HepG2 (cell line): ENCODE measurements around the gene ID3. TPM values are rescaled to one million over a fixed set of nuclear protein-coding genes. Genes with fewer than 3 reads are reported as not detected.

Experiments used
- ARNTL ChIP-seq: sonication (generic); formaldehyde crosslinking; IDR thresholded peaks from 2 replicates; pipeline ENCODE4 v1.4.0; 2020; ENCODE audit warnings: mild to moderate bottlenecking, missing genetic modification reagents
- EED ChIP-seq: sonication (generic); formaldehyde crosslinking; IDR thresholded peaks from 2 replicates; pipeline ENCODE4 v1.5.0; 2020; ENCODE audit warnings: mild to moderate bottlenecking, missing genetic modification reagents
- ETV6 ChIP-seq: sonication (generic); formaldehyde crosslinking; conservative IDR thresholded peaks from 2 replicates; pipeline ENCODE4 v1.4.0; 2020; ENCODE audit warnings: missing genetic modification reagents
- HOXA5 ChIP-seq: sonication (generic); formaldehyde crosslinking; IDR thresholded peaks from 2 replicates; pipeline ENCODE4 v1.4.0; 2020; ENCODE audit warnings: missing genetic modification reagents
- KAT2B ChIP-seq: fragments of 150-350 bp; IDR thresholded peaks from 2 replicates; pipeline ENCODE4 v1.6.1; 2014; ENCODE audit warnings: low read depth, low read length, borderline replicate concordance
- MTA3 ChIP-seq: sonication (generic); formaldehyde crosslinking; IDR thresholded peaks from 2 replicates; pipeline ENCODE4 v1.4.0; 2020; ENCODE audit warnings: missing genetic modification reagents
- RFX3 ChIP-seq: IDR thresholded peaks from 2 replicates; pipeline ENCODE4 v1.6.1; 2016; ENCODE audit warnings: missing biosample characterization, missing genetic modification reagents
- SCMH1 ChIP-seq: sonication (generic); formaldehyde crosslinking; IDR thresholded peaks from 2 replicates; pipeline ENCODE4 v1.9.0; 2021; ENCODE audit warnings: missing genetic modification reagents, mild to moderate bottlenecking, borderline replicate concordance
- SYNCRIP ChIP-seq: fragments of 200-400 bp; formaldehyde crosslinking; IDR thresholded peaks from 2 replicates; pipeline ENCODE4 v1.6.1; 2018; ENCODE audit warnings: mild to moderate bottlenecking, low read depth, low read length; ENCODE audit not compliant: insufficient read depth
- TBP ChIP-seq: sonication (generic); formaldehyde crosslinking; IDR thresholded peaks from 2 replicates; pipeline ENCODE4 v1.5.0; 2020; ENCODE audit warnings: missing genetic modification reagents
- ZNF337 ChIP-seq: sonication (generic); formaldehyde crosslinking; IDR thresholded peaks from 2 replicates; pipeline ENCODE4 v1.5.1; 2020; ENCODE audit warnings: missing genetic modification reagents, low read depth, mild to moderate bottlenecking, borderline replicate concordance
- ZNF367 ChIP-seq: sonication (generic); formaldehyde crosslinking; IDR thresholded peaks from 2 replicates; pipeline ENCODE4 v1.4.0; 2020; ENCODE audit warnings: missing genetic modification reagents, borderline replicate concordance
- ZNF543 ChIP-seq: sonication (generic); formaldehyde crosslinking; IDR thresholded peaks from 2 replicates; pipeline ENCODE4 v1.4.0; 2020; ENCODE audit warnings: mild to moderate bottlenecking, missing genetic modification reagents
- ZNF569 ChIP-seq: sonication (generic); formaldehyde crosslinking; IDR thresholded peaks from 2 replicates; pipeline ENCODE4 v1.5.0; 2020; ENCODE audit warnings: mild to moderate bottlenecking, missing genetic modification reagents, moderate library complexity, borderline replicate concordance
- ZNF777 ChIP-seq: sonication (generic); formaldehyde crosslinking; IDR thresholded peaks from 2 replicates; pipeline ENCODE4 v1.4.0; 2020; ENCODE audit warnings: missing genetic modification reagents
- ZSCAN22 ChIP-seq: sonication (generic); formaldehyde crosslinking; IDR thresholded peaks from 2 replicates; pipeline ENCODE4 v1.4.0; 2020; ENCODE audit warnings: mild to moderate bottlenecking, missing genetic modification reagents
- polyA plus RNA-seq, 8 experiments: library from polyadenylated mRNA; depleted of rRNA in 3 of 8; stranded (reverse) in 7 of 8; unstranded in 1 of 8; fragments of >200 nt; fragmentation: Illumina TruSeq in 4 of 8; extraction: Trizol in 4 of 8; gene quantifications; 2 replicates each; pipeline versions ENCODE4 v1.2.1 to v1.2.3, GENCODE V29; 2011 to 2016; ENCODE audit warnings: low read depth in 4 of 8, missing spikeins in 1 of 8, mixed read lengths in 1 of 8; ENCODE audit not compliant: insufficient read depth in 1 of 8
- total RNA-seq, 5 experiments: library from RNA; depleted of rRNA; stranded (reverse); fragments of >200 nt; fragmentation: Illumina TruSeq; extraction: Trizol; gene quantifications; 2 replicates each; pipeline ENCODE4 v1.2.3, GENCODE V29; 2016; ENCODE audit warnings: low read depth in 1 of 5
- TF ChIP-seq, protein P1 (sequence below): sonication (generic); IDR thresholded peaks from 2 replicates; pipeline ENCODE4 v1.6.1; 2016; ENCODE audit warnings: low read depth, borderline replicate concordance
- TF ChIP-seq, protein P2 (sequence below): sonication (generic); formaldehyde crosslinking; IDR thresholded peaks from 2 replicates; pipeline ENCODE4 v1.4.0; 2020; ENCODE audit warnings: missing genetic modification reagents
- TF ChIP-seq, protein P3 (sequence below): sonication (generic); formaldehyde crosslinking; IDR thresholded peaks from 2 replicates; pipeline ENCODE4 v1.4.0; 2020; ENCODE audit warnings: missing genetic modification reagents
- TF ChIP-seq, protein P4 (sequence below): sonication (generic); formaldehyde crosslinking; IDR thresholded peaks from 2 replicates; pipeline ENCODE4 v1.5.0; 2020; ENCODE audit warnings: missing genetic modification reagents, mild to moderate bottlenecking, borderline replicate concordance
- TF ChIP-seq, protein P5 (sequence below): IDR thresholded peaks from 2 replicates; pipeline ENCODE4 v1.6.1; 2018; ENCODE audit warnings: missing genetic modification reagents, mild to moderate bottlenecking, missing compliant biosample characterization

Gene ID3
- total and polyA plus RNA-seq, 2 of the 13 experiments (the other 11 are each of a cell fraction or from before 2014, with no cell fraction given): 64.8 to 115 TPM

DNA sequence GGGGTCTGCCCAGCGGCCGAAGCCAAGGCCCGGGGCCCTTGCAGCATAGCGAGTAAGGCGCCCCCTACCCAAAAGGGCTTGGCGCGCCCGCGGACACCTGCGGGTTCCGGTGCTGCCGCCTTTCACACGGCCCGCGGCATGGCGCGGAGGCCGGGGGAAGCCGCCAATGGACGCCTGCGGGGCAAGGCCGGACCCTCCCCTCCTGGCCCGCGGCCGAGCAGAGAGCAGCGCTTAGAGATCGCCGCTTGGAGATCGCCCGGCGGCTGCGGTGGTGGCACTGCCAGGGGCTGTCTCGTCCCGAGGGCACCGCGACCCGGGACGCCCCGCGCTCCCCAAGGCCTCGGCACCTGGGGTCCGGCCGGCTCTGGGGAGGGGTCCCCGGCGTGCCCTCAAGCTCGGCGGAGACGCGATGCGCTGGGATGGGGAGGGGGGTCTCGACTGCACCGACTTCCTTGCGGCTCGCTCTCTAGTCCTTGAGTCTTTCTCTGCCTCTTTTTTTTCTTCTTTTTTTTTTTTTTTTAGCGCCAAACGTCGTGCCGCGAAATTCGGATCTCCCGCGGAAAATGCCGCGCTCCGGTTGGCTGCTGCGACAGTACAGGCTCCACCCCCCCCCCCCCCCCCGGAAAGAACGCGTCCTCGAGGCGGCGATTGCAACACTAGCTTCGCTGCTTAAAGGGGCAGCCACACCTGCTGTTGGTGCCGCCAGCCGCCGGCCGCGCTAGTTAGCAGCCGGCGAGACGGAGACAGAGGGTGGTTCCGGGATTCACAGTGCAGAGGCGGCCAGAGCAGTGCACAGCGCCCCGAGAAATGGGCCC lies 28.3 kb downstream of the ID3 start, which contains the start of gene E2F2 (continued):
- TF ChIP-seq, protein P1, sequence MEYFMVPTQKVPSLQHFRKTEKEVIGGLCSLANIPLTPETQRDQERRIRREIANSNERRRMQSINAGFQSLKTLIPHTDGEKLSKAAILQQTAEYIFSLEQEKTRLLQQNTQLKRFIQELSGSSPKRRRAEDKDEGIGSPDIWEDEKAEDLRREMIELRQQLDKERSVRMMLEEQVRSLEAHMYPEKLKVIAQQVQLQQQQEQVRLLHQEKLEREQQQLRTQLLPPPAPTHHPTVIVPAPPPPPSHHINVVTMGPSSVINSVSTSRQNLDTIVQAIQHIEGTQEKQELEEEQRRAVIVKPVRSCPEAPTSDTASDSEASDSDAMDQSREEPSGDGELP: no peak; the same call in 1 of the 2 replicates
- TF ChIP-seq, protein P2, sequence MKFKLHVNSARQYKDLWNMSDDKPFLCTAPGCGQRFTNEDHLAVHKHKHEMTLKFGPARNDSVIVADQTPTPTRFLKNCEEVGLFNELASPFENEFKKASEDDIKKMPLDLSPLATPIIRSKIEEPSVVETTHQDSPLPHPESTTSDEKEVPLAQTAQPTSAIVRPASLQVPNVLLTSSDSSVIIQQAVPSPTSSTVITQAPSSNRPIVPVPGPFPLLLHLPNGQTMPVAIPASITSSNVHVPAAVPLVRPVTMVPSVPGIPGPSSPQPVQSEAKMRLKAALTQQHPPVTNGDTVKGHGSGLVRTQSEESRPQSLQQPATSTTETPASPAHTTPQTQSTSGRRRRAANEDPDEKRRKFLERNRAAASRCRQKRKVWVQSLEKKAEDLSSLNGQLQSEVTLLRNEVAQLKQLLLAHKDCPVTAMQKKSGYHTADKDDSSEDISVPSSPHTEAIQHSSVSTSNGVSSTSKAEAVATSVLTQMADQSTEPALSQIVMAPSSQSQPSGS (CRISPR knock-in tag): peak; percentile 27; the same call in 1 of the 2 replicates
- TF ChIP-seq KAT2B: no peak
- peak; percentile 19; the same call in 1 of the 2 replicates for TF ChIP-seq ZSCAN22 (CRISPR knock-in tag)
- TF ChIP-seq ZNF543 (CRISPR knock-in tag): no peak
- TF ChIP-seq, protein P3, sequence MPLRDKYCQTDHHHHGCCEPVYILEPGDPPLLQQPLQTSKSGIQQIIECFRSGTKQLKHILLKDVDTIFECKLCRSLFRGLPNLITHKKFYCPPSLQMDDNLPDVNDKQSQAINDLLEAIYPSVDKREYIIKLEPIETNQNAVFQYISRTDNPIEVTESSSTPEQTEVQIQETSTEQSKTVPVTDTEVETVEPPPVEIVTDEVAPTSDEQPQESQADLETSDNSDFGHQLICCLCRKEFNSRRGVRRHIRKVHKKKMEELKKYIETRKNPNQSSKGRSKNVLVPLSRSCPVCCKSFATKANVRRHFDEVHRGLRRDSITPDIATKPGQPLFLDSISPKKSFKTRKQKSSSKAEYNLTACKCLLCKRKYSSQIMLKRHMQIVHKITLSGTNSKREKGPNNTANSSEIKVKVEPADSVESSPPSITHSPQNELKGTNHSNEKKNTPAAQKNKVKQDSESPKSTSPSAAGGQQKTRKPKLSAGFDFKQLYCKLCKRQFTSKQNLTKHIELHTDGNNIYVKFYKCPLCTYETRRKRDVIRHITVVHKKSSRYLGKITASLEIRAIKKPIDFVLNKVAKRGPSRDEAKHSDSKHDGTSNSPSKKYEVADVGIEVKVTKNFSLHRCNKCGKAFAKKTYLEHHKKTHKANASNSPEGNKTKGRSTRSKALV: no peak
- TF ChIP-seq EED (CRISPR knock-in tag): no peak
- TF ChIP-seq ZNF777: peak; percentile 86
- no peak for TF ChIP-seq SYNCRIP
- no peak for TF ChIP-seq MTA3 (CRISPR knock-in tag)
- TF ChIP-seq RFX3 (CRISPR knock-in tag): no peak
- no peak for TF ChIP-seq ETV6 (CRISPR knock-in tag)
- no peak for TF ChIP-seq ZNF337 (CRISPR knock-in tag)
- TF ChIP-seq, protein P4, sequence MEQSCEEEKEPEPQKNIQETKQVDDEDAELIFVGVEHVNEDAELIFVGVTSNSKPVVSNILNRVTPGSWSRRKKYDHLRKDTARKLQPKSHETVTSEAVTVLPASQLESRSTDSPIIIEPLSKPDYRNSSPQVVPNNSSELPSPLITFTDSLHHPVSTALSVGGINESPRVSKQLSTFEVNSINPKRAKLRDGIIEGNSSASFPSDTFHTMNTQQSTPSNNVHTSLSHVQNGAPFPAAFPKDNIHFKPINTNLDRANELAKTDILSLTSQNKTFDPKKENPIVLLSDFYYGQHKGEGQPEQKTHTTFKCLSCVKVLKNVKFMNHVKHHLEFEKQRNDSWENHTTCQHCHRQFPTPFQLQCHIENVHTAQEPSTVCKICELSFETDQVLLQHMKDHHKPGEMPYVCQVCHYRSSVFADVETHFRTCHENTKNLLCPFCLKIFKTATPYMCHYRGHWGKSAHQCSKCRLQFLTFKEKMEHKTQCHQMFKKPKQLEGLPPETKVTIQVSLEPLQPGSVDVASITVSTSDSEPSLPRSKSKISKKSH (CRISPR knock-in tag): no peak
- TF ChIP-seq ZNF367 (CRISPR knock-in tag): no peak
- no peak for TF ChIP-seq ZNF569 (CRISPR knock-in tag)
- TF ChIP-seq HOXA5 (CRISPR knock-in tag): no peak; the same call in 1 of the 2 replicates
- TF ChIP-seq TBP (CRISPR knock-in tag): no peak
- TF ChIP-seq, protein P5, sequence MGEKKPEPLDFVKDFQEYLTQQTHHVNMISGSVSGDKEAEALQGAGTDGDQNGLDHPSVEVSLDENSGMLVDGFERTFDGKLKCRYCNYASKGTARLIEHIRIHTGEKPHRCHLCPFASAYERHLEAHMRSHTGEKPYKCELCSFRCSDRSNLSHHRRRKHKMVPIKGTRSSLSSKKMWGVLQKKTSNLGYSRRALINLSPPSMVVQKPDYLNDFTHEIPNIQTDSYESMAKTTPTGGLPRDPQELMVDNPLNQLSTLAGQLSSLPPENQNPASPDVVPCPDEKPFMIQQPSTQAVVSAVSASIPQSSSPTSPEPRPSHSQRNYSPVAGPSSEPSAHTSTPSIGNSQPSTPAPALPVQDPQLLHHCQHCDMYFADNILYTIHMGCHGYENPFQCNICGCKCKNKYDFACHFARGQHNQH (CRISPR knock-in tag): no peak
- peak; percentile 72; the same call in 1 of the 2 replicates for TF ChIP-seq ARNTL
- no peak for TF ChIP-seq SCMH1 (CRISPR knock-in tag)
